ENCODE results near the gene ABHD17C. TPM values are rescaled to one million over a fixed set of nuclear protein-coding genes. Genes with fewer than 3 reads are reported as not detected.

ABHD17C gene
- total RNA-seq, 1 donor from 2014 or later = 28.2 TPM

DNA sequence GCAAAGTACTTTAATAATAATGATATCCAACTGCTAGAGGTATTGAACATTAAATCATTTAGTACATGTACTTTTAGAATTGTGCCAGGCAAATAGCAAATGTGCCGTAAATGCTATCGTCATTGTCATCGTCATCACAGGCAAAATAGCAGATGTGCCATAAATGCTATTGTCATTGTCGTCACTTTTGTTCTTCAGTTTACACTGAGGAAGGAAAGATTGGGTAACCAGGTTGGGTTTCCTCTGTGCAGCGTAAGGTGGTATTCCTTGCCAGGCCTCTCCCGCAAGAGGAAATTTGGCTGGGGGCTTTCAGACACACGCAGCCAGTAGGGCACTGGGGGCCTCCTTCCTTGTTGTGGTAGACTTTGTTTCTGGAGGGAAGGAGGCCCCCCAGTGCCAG is 26.4 kb downstream of the ABHD17C start:
- no peaks in the 10 kb centered on the region for H3K9me3 ChIP-seq
- no peaks in the 10 kb centered on the region for H3K27me3 ChIP-seq (ENCODE audit: low read depth)
- no peaks in the 10 kb centered on the region for H3K36me3 ChIP-seq
- TF ChIP-seq, protein P1, sequence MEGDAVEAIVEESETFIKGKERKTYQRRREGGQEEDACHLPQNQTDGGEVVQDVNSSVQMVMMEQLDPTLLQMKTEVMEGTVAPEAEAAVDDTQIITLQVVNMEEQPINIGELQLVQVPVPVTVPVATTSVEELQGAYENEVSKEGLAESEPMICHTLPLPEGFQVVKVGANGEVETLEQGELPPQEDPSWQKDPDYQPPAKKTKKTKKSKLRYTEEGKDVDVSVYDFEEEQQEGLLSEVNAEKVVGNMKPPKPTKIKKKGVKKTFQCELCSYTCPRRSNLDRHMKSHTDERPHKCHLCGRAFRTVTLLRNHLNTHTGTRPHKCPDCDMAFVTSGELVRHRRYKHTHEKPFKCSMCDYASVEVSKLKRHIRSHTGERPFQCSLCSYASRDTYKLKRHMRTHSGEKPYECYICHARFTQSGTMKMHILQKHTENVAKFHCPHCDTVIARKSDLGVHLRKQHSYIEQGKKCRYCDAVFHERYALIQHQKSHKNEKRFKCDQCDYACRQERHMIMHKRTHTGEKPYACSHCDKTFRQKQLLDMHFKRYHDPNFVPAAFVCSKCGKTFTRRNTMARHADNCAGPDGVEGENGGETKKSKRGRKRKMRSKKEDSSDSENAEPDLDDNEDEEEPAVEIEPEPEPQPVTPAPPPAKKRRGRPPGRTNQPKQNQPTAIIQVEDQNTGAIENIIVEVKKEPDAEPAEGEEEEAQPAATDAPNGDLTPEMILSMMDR (IDR thresholded peaks at IDR 0.05) = no peak
- DNase-seq (no peak), ATAC-seq (no peak)
- H3K4me3 ChIP-seq = no peak overlapping the region
- peaks cover 6% of the 10 kb centered on the region for H3K4me1 ChIP-seq
- H3K27ac ChIP-seq = peak overlapping the region; percentile 41
- intact Hi-C loops (cut with DNase I) = no loop called here

DNA sequence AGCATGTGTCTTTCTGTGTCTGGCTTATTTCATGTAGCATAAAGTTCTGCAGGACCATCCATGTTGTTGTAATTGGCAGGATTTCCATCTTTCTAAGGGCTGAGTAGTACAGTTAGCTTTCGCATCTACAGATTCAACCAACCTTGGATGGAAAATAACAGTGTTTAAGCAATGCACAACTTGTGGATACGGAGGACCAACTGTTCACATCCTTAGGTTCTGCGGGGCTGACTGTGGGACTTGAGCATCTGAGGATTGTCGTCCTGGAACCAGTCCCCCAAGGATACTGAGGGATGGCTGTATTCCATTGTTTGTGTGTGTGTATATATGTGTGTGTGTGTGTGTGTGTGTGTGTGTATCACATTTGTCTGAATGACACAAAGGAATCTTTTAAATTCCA is 27.7 kb downstream of the ABHD17C start:
- TF ChIP-seq, protein P1 (IDR thresholded peaks at IDR 0.05) = no peak
- DNase-seq = no peak
- Histone ChIP-seq H3K4me1 (peaks cover 6% of the 10 kb centered on the region), H3K4me3 (no peak overlapping the region), H3K27me3 (ENCODE audit: low read depth) (no peaks in the 10 kb centered on the region), H3K9me3 (no peaks in the 10 kb centered on the region), H3K27ac (no peak overlapping the region), H3K36me3 (no peaks in the 10 kb centered on the region)
- intact Hi-C loops (cut with DNase I) = no loop called here
- ATAC-seq = no peak

DNA sequence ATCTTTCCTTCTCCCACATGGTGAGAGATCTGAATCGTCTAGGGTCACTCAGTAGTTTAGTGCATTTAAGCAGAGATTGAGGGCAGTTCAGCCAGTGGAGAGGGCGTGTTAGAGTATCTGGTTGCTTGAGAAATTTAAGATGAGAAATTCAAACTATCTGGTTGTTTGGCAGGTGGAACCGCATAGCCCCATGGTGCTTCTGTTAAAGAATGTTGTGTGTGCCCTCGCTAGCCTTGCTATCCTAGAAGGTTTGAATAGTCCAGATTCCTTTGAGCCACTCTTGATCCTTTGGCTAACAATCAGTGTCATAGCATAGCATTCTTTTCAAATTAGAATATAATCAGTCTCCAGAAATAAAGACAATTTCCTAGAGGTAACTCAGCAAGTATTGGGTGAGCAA is 32.1 kb downstream of the ABHD17C start:
- ATAC-seq (peak; percentile 78), DNase-seq (no peak)
- Histone ChIP-seq H3K27ac (peak overlapping the region; percentile 36), H3K4me3 (no peak overlapping the region), H3K4me1 (peaks cover 6% of the 10 kb centered on the region), H3K36me3 (no peaks in the 10 kb centered on the region), H3K27me3 (ENCODE audit: low read depth) (no peaks in the 10 kb centered on the region), H3K9me3 (no peaks in the 10 kb centered on the region)
- intact Hi-C loops (cut with DNase I) = no loop called here
- TF ChIP-seq, protein P1 (IDR thresholded peaks at IDR 0.05) = no peak

DNA sequence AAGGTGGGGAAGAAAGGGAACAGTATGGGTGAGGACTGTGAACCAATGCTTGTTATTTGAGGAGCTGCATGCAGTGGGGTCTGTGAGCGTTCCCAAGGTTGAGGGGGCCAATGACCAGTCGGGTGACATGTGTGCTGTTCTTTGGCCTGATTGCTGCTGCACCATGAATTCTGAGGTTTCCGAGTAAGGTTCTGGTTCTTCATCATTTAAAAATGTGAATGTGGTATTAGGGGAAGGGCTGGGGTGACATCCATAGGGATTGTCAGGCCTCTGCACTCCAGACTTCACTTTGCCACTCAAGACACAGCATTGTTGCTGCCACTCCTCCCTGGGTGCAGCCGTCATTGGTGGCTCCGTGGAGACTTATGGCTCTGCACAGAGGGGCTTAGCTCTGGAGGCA is 32.5 kb downstream of the ABHD17C start:
- H3K36me3 ChIP-seq = no peaks in the 10 kb centered on the region
- intact Hi-C loops (cut with DNase I) = no loop called here
- H3K27ac ChIP-seq = peak overlapping the region; percentile 36
- no peaks in the 10 kb centered on the region for H3K27me3 ChIP-seq (ENCODE audit: low read depth)
- no peaks in the 10 kb centered on the region for H3K9me3 ChIP-seq
- TF ChIP-seq, protein P1 (IDR thresholded peaks at IDR 0.05) = no peak
- H3K4me3 ChIP-seq = no peak overlapping the region
- ATAC-seq (peak in 1 of 2 donors; percentile 8), DNase-seq (no peak)
- peaks cover 8% of the 10 kb centered on the region for H3K4me1 ChIP-seq

DNA sequence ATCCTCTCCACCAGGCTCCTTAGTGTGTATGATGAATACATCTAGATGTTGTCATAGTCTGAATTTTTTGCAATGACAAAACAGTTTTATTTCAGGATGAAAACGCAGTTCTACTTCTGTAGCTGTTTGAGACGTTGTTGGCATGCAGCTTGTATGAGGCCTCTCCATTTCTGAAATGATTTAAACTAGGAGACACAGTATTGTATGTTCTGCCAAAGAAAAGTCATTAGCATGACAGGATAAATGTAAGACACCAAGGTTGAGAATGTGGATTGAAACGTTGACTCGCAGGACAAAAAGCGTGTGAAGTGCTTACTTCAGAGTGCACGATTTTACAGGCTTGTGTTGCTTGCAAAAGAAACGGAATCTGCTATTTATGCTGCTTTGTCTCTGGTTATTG is 35.3 kb downstream of the ABHD17C start:
- TF ChIP-seq, protein P1 (IDR thresholded peaks at IDR 0.05) = no peak
- ATAC-seq = no peak
- no peaks in the 10 kb centered on the region for H3K27me3 ChIP-seq (ENCODE audit: low read depth)
- H3K4me1 ChIP-seq = peaks cover 12% of the 10 kb centered on the region
- DNase-seq = no peak
- no peaks in the 10 kb centered on the region for H3K9me3 ChIP-seq
- no peak overlapping the region for H3K4me3 ChIP-seq
- intact Hi-C loops (cut with DNase I) = no loop called here
- H3K27ac ChIP-seq = no peak overlapping the region
- H3K36me3 ChIP-seq = no peaks in the 10 kb centered on the region

DNA sequence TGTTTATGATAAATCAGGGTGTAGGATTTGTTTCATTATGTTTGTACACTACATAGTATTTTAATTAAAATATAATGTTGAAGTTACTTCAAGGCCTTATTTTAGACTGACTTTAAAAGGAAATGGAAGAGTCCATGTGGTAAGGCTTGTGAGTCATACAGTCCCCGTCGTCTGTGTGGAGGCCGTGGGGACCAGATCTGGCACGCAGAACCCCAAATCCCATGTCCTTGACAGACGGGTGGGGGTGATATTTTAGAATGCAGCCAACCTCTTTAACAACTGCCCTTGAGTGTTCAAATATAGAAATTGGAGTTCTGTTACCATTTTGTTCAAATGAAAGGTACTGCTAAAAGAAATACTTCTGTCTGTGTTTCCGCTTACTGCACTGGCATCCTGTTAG is 35.8 kb downstream of the ABHD17C start:
- H3K27me3 ChIP-seq (ENCODE audit: low read depth) = no peaks in the 10 kb centered on the region

More for the DNA sequence above, 35.8 kb downstream of the ABHD17C start:
- H3K36me3 ChIP-seq = no peaks in the 10 kb centered on the region
- H3K4me3 ChIP-seq = no peak overlapping the region
- no peak overlapping the region for H3K27ac ChIP-seq
- no peaks in the 10 kb centered on the region for H3K9me3 ChIP-seq
- peaks cover 16% of the 10 kb centered on the region for H3K4me1 ChIP-seq
- intact Hi-C loops (cut with DNase I) = no loop called here
- TF ChIP-seq, protein P1 (IDR thresholded peaks at IDR 0.05) = no peak
- no peak for DNase-seq
- ATAC-seq = no peak

Measured in lower lobe of right lung (tissue), 2 donors.